ENCODE data around the gene ACAP3.
"Not testable (repeated sequence)": the region's sequence is repeated elsewhere in the genome, so short reads cannot be mapped to it uniquely, and the experiment has no call there.

Gene ACAP3

GRCh38 chr1:1329304-1330210, 21.8 kb upstream of the ACAP3 start:
- no peak for DNase-seq

- DNase-seq = no peak
These were observed 20.5 kb upstream of the ACAP3 start for GRCh38 chr1:1328254-1328653.

- DNase-seq = no peak
These were observed 19.6 kb upstream of the ACAP3 start for GRCh38 chr1:1327291-1327690.

- DNase-seq = no peak
These were observed 18.4 kb upstream of the ACAP3 start for GRCh38 chr1:1326075-1326605.

GRCh38 chr1:1325288-1326074, 17.8 kb upstream of the ACAP3 start:
- no peak for DNase-seq

GRCh38 chr1:1324524-1325287, 17.0 kb upstream of the ACAP3 start, which contains the start of the genes CPTP and INTS11:
Gene CPTP (plus strand): TSS chr1:1324802. CDS start chr1:1326911, 2,109 bp downstream.
Gene INTS11 (minus strand): TSS chr1:1324660. CDS start chr1:1324608, 52 bp downstream.
- DNase-seq = peak; percentile 50

GRCh38 chr1:1324084-1324523, 16.4 kb upstream of the ACAP3 start:
- DNase-seq = no peak

- DNase-seq = no peak
These were observed 15.2 kb upstream of the ACAP3 start for GRCh38 chr1:1322952-1323351.

GRCh38 chr1:1322418-1322817, 14.7 kb upstream of the ACAP3 start:
- no peak for DNase-seq

GRCh38 chr1:1321477-1321876, 13.7 kb upstream of the ACAP3 start:
- DNase-seq = no peak

- DNase-seq = no peak
These were observed 13.1 kb upstream of the ACAP3 start for GRCh38 chr1:1320666-1321448.

- no peak for DNase-seq
These were observed 11.9 kb upstream of the ACAP3 start for GRCh38 chr1:1319646-1319941.

GRCh38 chr1:1318777-1319645, 11.3 kb upstream of the ACAP3 start:
- no peak for DNase-seq

GRCh38 chr1:1318131-1318652, 10.5 kb upstream of the ACAP3 start:
- DNase-seq = no peak

- DNase-seq = no peak
These were observed 9.7 kb upstream of the ACAP3 start for GRCh38 chr1:1317420-1317819.

- not testable (repeated sequence) for DNase-seq
These were observed 8.5 kb upstream of the ACAP3 start for GRCh38 chr1:1316199-1316598.

GRCh38 chr1:1315435-1315954, 7.8 kb upstream of the ACAP3 start:
- DNase-seq = no peak

- DNase-seq = no peak
These were observed 7.1 kb upstream of the ACAP3 start for GRCh38 chr1:1314678-1315335.

GRCh38 chr1:1314237-1314586, 6.5 kb upstream of the ACAP3 start:
- no peak for DNase-seq

Measured in NCI-H748 treated with DMSO at 0.1 percent for 48 hours (cell line).